Measurements from ENCODE around the gene PIWIL4. TPM values are rescaled to one million over a fixed set of nuclear protein-coding genes. Genes with fewer than 3 reads are reported as not detected.

PIWIL4 gene
- total RNA-seq, 1 experiment from 2014 or later, result 3.4 TPM

GRCh38 chr11:94665116-94665659 lies 98.0 kb downstream of the PIWIL4 start:
- Histone ChIP-seq H3K4me3 (ENCODE audit: low read depth, low read length) (no peak overlapping the region), H3K27me3 (replicated peaks; ENCODE audit: control insufficient read depth, insufficient read depth, low read length) (no peaks in the 10 kb centered on the region), H3K36me3 (ENCODE audit: control insufficient read depth, insufficient read depth, low read length) (0 out of 2 replicates have a peak, but pooled peaks cover 1% of the 10 kb centered on the region), H3K9me3 (no peaks in the 10 kb centered on the region), H3K4me1 (peaks cover 30% of the 10 kb centered on the region)
- H3K4me3 Mint-ChIP-seq (ENCODE audit: unreplicated experiment), result no peak overlapping the region
- no peaks in the 10 kb centered on the region for H3K27me3 Mint-ChIP-seq (ENCODE audit: insufficient read depth, unreplicated experiment)
- no peaks in the 10 kb centered on the region for H3K36me3 Mint-ChIP-seq (ENCODE audit: insufficient read depth, unreplicated experiment)
- TF ChIP-seq CTCF (IDR thresholded peaks at IDR 0.05; ENCODE audit: insufficient read depth in 1 of 2, low read depth in 1 of 2, low read length in 1 of 2, severe bottlenecking in 1 of 2, unreplicated experiment in 1 of 2), result no peak
- CTCF ChIA-PET, result interaction anchor here (2.2 kb wide), 1 partner anchor 42 kb away, joined by 13 read pairs; no protein-coding TSS in a partner anchor
- intact Hi-C loops (cut with micrococcal nuclease; ENCODE audit: unreplicated experiment), result loop anchor here (1.0 kb wide), 1 partner anchor 15 kb away; no protein-coding TSS in a partner anchor
- POLR2A ChIA-PET, result interaction anchor here (1.0 kb wide), 1 partner anchor 12 kb away, joined by 3 read pairs; no protein-coding TSS in a partner anchor
- BruUV-seq (replicated peaks), result no TSS peak
- peak in 1 of 2 experiments; percentile 34 for DNase-seq
- peaks cover 21% of the 10 kb centered on the region for H3K4me1 Mint-ChIP-seq (ENCODE audit: low read depth, unreplicated experiment)
- peaks cover 26% of the 10 kb centered on the region for H3K9me3 Mint-ChIP-seq (ENCODE audit: unreplicated experiment)
- H3K27ac Mint-ChIP-seq (ENCODE audit: unreplicated experiment), result no peak overlapping the region

DNA sequence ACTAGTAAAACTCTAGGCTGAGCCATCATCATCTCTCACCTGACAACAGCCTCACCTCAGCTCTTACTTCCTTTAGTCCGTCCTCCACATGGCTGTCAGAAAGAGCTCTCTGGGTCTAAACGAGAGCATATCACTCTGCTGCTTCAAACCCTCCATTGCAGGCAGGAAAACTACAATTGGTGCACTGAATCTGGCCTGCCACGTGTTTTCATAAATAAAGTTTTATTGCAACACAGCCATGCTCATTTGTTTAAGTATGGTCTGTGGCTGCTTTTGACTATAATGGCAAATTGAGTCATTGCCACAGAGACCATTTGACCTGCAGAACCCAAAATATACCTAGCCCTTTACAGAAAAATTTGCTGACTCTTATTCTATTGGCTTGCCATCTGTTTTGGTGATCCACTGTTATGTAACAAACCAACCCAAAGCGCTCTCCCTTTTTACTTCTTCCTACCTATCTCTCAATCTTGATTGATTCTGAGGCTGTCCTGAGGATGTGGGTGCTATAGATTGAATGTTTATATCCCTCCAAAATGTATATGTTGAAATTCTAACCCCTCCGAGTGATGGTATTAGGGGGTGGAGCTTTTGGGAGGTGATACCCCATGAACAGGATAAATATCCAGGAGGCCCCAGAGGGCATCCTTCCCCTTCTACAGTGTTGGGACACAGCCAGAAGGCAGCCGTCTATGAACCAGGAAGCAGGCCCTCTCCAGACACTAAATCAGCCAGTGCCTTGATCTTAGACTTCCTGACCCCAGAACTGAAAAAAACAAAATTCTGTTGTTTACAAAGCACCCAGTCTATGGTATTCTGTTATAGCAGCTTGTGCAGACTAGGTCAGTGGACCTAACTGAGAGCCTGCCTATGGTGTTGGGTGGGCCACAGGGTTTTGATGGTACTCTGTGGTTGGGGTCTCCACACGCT lies 99.9 kb downstream of the PIWIL4 start:
- intact Hi-C loops (cut with micrococcal nuclease; ENCODE audit: unreplicated experiment), result no loop called here
- Histone ChIP-seq H3K4me3 (ENCODE audit: low read depth, low read length) (no peak overlapping the region), H3K9me3 (peaks cover 16% of the 10 kb centered on the region), H3K4me1 (peaks cover 28% of the 10 kb centered on the region), H3K27me3 (replicated peaks; ENCODE audit: control insufficient read depth, insufficient read depth, low read length) (no peaks in the 10 kb centered on the region), H3K36me3 (ENCODE audit: control insufficient read depth, insufficient read depth, low read length) (0 out of 2 replicates have a peak, but pooled peaks cover 1% of the 10 kb centered on the region)
- H3K4me1 Mint-ChIP-seq (ENCODE audit: low read depth, unreplicated experiment), result peaks cover 21% of the 10 kb centered on the region
- H3K4me3 Mint-ChIP-seq (ENCODE audit: unreplicated experiment), result no peak overlapping the region
- peak in 1 of 2 experiments; percentile 18 for DNase-seq
- BruUV-seq (replicated peaks), result no TSS peak
- ChIA-PET CTCF (interaction anchor here (2.2 kb wide), 1 partner anchor 44 kb away, joined by 13 read pairs; no protein-coding TSS in a partner anchor), POLR2A (no interaction called here)
- H3K27ac Mint-ChIP-seq (ENCODE audit: unreplicated experiment), result no peak overlapping the region
- TF ChIP-seq CTCF (IDR thresholded peaks at IDR 0.05; ENCODE audit: insufficient read depth in 1 of 2, low read depth in 1 of 2, low read length in 1 of 2, severe bottlenecking in 1 of 2, unreplicated experiment in 1 of 2), result no peak
- peaks cover 16% of the 10 kb centered on the region for H3K9me3 Mint-ChIP-seq (ENCODE audit: unreplicated experiment)
- H3K27me3 Mint-ChIP-seq (ENCODE audit: insufficient read depth, unreplicated experiment), result no peaks in the 10 kb centered on the region
- H3K36me3 Mint-ChIP-seq (ENCODE audit: insufficient read depth, unreplicated experiment), result no peaks in the 10 kb centered on the region

GRCh38 chr11:94668212-94668793 lies 101.1 kb downstream of the PIWIL4 start:
- peaks cover 16% of the 10 kb centered on the region for H3K4me1 ChIP-seq
- Mint-ChIP-seq H3K27me3 (ENCODE audit: insufficient read depth, unreplicated experiment) (no peaks in the 10 kb centered on the region), H3K9me3 (ENCODE audit: unreplicated experiment) (peaks cover 18% of the 10 kb centered on the region), H3K36me3 (ENCODE audit: insufficient read depth, unreplicated experiment) (no peaks in the 10 kb centered on the region), H3K27ac (ENCODE audit: unreplicated experiment) (peak overlapping the region; percentile 13), H3K4me3 (ENCODE audit: unreplicated experiment) (no peak overlapping the region), H3K4me1 (ENCODE audit: low read depth, unreplicated experiment) (peaks cover 17% of the 10 kb centered on the region)
- H3K27me3 ChIP-seq (replicated peaks; ENCODE audit: control insufficient read depth, insufficient read depth, low read length), result no peaks in the 10 kb centered on the region
- no peak overlapping the region for H3K4me3 ChIP-seq (ENCODE audit: low read depth, low read length)
- ChIA-PET POLR2A (no interaction called here), CTCF (no interaction called here)
- BruUV-seq (replicated peaks), result no TSS peak
- H3K9me3 ChIP-seq, result peaks cover 25% of the 10 kb centered on the region
- DNase-seq, result peak in 1 of 2 experiments; percentile 23
- H3K36me3 ChIP-seq (ENCODE audit: control insufficient read depth, insufficient read depth, low read length), result 0 out of 2 replicates have a peak, but pooled peaks cover under 1% of the 10 kb centered on the region
- TF ChIP-seq CTCF (IDR thresholded peaks at IDR 0.05; ENCODE audit: insufficient read depth in 1 of 2, low read depth in 1 of 2, low read length in 1 of 2, severe bottlenecking in 1 of 2, unreplicated experiment in 1 of 2), result no peak
- intact Hi-C loops (cut with micrococcal nuclease; ENCODE audit: unreplicated experiment), result no loop called here

All from Caco-2 (cell line).